ENCODE measurements around the gene FGF23.

DNA sequence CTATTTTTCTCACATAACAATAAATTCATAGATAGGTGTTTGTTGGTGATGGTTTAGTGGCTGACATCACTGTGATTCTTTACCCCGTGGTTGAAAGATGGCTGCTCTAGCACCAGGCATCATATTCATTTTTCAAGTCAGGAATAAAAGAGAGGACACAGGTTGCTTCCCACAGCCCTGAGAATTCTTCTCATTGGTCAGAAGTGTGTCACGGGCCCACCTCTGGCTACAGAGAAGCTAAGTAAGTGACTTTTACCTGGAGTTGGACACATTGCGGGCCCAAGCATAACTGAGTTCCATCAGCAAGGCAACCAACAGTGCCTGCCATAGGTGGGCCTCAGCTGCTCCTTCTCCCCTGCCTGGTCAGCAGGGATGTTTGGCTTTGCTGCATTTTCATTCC, 27.6 kb upstream of the FGF23 start:
- TF ChIP-seq, protein P1, sequence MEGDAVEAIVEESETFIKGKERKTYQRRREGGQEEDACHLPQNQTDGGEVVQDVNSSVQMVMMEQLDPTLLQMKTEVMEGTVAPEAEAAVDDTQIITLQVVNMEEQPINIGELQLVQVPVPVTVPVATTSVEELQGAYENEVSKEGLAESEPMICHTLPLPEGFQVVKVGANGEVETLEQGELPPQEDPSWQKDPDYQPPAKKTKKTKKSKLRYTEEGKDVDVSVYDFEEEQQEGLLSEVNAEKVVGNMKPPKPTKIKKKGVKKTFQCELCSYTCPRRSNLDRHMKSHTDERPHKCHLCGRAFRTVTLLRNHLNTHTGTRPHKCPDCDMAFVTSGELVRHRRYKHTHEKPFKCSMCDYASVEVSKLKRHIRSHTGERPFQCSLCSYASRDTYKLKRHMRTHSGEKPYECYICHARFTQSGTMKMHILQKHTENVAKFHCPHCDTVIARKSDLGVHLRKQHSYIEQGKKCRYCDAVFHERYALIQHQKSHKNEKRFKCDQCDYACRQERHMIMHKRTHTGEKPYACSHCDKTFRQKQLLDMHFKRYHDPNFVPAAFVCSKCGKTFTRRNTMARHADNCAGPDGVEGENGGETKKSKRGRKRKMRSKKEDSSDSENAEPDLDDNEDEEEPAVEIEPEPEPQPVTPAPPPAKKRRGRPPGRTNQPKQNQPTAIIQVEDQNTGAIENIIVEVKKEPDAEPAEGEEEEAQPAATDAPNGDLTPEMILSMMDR (IDR thresholded peaks at IDR 0.05; ENCODE audit: low read depth, low read length, missing input control), result no peak
- TF ChIP-seq, protein P2, sequence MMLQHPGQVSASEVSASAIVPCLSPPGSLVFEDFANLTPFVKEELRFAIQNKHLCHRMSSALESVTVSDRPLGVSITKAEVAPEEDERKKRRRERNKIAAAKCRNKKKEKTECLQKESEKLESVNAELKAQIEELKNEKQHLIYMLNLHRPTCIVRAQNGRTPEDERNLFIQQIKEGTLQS (IDR thresholded peaks at IDR 0.05), result no peak
- no peak for TF ChIP-seq SP1 (IDR thresholded peaks at IDR 0.05)
- TF ChIP-seq, protein P3, sequence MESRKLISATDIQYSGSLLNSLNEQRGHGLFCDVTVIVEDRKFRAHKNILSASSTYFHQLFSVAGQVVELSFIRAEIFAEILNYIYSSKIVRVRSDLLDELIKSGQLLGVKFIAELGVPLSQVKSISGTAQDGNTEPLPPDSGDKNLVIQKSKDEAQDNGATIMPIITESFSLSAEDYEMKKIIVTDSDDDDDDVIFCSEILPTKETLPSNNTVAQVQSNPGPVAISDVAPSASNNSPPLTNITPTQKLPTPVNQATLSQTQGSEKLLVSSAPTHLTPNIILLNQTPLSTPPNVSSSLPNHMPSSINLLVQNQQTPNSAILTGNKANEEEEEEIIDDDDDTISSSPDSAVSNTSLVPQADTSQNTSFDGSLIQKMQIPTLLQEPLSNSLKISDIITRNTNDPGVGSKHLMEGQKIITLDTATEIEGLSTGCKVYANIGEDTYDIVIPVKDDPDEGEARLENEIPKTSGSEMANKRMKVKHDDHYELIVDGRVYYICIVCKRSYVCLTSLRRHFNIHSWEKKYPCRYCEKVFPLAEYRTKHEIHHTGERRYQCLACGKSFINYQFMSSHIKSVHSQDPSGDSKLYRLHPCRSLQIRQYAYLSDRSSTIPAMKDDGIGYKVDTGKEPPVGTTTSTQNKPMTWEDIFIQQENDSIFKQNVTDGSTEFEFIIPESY (IDR thresholded peaks at IDR 0.05), result no peak
- TF ChIP-seq GABPA (IDR thresholded peaks at IDR 0.05 in 1 of 2, conservative IDR thresholded peaks at IDR 0.05 in 1 of 2), result no peak
- TF ChIP-seq RXRA (IDR thresholded peaks at IDR 0.05), result no peak
- TF ChIP-seq, protein P4, sequence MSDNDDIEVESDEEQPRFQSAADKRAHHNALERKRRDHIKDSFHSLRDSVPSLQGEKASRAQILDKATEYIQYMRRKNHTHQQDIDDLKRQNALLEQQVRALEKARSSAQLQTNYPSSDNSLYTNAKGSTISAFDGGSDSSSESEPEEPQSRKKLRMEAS (IDR thresholded peaks at IDR 0.05), result no peak
- TF ChIP-seq YY1 (IDR thresholded peaks at IDR 0.05), result no peak
- TF ChIP-seq, protein P5, sequence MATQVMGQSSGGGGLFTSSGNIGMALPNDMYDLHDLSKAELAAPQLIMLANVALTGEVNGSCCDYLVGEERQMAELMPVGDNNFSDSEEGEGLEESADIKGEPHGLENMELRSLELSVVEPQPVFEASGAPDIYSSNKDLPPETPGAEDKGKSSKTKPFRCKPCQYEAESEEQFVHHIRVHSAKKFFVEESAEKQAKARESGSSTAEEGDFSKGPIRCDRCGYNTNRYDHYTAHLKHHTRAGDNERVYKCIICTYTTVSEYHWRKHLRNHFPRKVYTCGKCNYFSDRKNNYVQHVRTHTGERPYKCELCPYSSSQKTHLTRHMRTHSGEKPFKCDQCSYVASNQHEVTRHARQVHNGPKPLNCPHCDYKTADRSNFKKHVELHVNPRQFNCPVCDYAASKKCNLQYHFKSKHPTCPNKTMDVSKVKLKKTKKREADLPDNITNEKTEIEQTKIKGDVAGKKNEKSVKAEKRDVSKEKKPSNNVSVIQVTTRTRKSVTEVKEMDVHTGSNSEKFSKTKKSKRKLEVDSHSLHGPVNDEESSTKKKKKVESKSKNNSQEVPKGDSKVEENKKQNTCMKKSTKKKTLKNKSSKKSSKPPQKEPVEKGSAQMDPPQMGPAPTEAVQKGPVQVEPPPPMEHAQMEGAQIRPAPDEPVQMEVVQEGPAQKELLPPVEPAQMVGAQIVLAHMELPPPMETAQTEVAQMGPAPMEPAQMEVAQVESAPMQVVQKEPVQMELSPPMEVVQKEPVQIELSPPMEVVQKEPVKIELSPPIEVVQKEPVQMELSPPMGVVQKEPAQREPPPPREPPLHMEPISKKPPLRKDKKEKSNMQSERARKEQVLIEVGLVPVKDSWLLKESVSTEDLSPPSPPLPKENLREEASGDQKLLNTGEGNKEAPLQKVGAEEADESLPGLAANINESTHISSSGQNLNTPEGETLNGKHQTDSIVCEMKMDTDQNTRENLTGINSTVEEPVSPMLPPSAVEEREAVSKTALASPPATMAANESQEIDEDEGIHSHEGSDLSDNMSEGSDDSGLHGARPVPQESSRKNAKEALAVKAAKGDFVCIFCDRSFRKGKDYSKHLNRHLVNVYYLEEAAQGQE (IDR thresholded peaks at IDR 0.05), result no peak
- TF ChIP-seq FOXA1 (IDR thresholded peaks at IDR 0.05), result no peak
- no peak for TF ChIP-seq HNF4G (IDR thresholded peaks at IDR 0.05)
- no peak for TF ChIP-seq TAF1 (conservative IDR thresholded peaks at IDR 0.05)
- no peak for TF ChIP-seq FOXA2 (IDR thresholded peaks at IDR 0.05)
